GM19240 (cell line): ENCODE results near the gene SEC22A.

Experiments
- DNase-seq: peaks from one replicate; pipeline ENCODE4 v3.0.0; 2011; ENCODE audit warnings: low spot score; ENCODE audit not compliant: insufficient read length

SEC22A gene

DNA sequence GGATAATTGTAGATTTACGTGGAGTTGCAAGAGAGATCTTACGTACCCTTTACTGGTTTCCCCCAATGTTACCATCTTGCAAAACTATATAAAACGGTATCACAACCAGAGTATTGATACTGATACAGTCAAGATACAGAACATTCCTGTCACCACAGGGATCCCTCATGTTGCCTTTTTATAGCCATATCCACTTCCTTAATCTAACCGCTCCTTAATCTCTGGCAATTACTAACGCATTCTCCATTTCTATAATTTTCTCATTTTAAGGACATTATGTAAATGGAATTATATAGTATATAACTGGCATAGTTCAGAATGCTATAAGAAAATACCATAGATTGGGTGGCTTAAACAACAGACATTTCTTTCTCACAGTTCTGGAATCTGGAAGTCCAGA is 61.1 kb downstream of the SEC22A start:
- DNase-seq, result no peak

DNA sequence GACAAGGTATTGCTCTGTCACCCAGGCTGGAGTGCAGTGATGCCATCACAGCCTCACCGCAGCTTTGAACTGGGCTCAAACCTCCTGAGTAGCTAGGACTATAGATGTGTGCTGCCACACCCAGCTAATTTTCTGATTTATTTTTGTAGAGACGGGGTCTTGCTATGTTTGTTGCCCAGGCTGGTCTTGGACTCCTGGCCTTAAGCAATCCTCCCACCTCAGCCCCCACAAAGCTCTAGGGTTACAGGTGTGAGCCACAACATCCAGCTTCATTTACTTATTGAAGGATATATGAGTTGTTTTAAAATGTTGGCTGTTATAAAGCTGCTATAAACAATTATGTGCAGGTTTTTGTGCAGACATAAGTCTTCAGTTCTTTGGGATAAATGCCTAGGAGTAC is 62.2 kb downstream of the SEC22A start:
- no peak for DNase-seq

DNA sequence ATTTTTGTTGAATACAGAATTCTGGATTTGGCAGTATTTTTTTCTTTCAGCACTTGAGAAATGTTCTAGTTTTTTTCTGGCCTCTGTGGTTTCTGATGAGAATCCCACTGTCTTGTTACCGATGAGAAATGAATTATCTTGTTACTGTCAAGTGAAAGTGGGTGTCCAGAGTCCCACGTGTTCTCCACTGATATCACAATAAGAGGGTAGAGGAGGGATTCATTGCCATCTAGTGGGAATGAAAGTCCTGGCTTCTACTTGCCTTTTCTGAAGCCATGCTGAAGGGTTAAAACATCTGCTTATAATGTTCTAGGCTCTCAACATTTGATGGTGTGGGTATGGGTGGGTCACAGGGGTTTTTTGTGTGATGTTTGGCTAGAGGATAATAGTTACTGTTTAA is 66.1 kb downstream of the SEC22A start:
- DNase-seq, result no peak

DNA sequence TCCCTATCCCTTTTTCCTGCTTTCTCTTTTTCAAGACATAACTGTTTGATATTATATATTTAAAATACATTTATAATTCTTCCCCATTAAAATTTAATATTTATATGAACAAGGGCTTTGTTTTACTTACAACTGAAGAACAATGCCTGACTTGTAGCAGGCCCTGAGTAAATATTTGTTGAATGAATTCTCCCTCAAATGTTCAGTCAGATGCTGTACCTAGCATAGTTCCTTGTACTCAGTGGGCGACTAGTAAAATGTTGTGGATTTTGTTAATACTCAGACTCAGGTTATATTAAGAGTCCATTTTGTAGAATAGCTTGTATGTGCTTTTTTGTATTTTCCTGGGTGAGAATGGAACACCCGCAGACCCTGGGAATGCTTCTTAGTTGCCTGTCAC is 69.1 kb downstream of the SEC22A start:
- DNase-seq, result no peak

DNA sequence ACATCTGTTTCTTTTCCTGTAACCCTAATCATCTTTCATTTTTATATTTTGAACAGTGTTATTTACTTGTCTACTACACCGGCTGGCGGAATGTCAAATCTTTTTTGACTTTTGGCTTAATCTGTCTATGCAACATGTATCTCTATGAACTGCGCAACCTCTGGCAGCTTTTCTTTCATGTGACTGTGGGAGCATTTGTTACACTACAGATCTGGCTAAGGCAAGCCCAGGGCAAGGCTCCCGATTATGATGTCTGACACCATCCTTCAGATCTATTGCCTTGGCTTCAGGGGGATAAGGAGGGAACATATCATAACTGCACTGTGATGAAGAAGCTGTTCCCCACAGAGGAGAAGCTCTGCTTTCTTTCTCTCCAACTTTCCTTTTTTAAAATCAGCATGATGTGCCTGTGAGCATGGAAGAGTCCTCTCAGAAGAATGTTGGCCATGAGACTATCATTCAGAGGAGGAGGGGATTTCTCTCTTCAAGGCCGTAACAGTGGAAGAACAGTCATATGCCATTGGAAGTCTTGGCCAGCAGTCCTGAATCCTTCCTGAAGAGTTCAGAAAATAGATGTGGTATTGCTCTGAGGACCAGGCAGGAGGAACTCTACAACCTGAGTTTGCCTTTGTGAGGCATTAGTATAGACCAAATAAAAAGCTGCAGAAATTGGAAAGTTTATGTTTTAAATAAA is 69.9 kb downstream of the SEC22A start:
- no peak for DNase-seq

DNA sequence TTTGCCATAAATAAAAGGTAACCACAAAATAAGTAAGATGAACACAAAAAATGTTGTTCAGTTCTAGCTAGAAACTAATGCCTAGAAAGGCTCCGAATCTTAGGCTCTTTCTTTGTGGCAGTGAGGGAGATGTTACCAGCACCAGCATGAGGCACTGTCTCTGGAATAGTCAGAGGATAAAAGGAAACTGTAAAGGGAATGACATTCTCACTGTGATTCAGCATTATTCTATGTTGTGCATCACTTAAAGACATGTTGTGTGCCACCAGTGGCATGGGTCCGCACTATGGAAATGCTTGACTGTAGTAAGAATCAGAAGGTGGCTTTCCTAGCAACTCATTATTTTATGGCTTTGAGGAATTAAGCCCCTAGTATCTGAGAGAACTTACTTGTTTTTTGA is 70.8 kb downstream of the SEC22A start:
- no peak for DNase-seq

DNA sequence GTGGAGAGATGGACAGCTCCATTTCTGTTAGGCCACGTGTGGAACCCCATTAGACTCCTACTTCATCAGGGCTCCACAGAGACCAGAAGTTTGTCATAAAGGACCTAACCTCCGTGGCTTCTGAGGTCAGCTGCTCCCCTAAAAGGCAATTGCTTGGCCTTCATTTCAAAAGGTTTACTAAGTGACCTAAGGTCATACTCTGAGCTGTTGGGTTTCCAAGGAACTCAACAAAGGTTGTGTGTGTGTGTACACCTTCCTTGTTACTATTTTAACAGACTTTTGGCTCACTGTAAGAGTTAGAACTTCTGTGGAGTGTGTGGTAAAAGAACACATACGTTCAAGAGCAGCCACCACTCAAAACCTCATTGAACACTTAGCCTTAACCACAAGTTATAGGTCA is 73.9 kb downstream of the SEC22A start:
- DNase-seq, result no peak

DNA sequence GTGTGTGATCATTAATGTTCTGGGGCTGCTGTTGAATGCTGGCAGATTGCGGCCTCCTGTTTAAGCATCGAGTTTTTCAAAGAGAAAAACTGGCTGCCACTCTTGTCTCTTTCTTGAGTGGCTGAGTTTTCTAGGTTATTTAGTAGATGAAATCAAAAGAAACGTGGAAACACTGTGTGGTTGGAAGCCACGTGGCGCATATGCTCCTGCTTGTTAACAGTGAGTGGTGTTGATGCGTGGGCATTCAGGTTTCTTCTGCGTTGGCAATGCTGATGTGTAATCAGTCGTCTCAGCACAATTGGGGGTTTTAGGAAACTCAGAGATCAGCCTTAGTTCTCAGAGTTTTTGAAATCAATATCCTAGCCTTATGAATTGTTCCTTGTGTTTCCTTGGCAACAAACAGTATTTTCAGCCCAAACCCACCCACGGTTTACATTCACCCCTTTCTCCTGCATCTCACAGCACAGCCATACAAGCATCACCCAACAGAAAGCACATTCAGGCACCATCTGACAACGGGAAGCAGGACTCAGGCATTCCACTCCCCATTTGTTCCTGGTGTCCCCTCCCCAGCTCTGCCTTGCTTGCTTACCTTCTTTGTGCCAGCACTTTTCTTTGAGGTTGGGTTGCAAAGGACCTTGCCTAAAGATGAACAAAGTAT is 74.7 kb downstream of the SEC22A start:
- DNase-seq, result no peak

DNA sequence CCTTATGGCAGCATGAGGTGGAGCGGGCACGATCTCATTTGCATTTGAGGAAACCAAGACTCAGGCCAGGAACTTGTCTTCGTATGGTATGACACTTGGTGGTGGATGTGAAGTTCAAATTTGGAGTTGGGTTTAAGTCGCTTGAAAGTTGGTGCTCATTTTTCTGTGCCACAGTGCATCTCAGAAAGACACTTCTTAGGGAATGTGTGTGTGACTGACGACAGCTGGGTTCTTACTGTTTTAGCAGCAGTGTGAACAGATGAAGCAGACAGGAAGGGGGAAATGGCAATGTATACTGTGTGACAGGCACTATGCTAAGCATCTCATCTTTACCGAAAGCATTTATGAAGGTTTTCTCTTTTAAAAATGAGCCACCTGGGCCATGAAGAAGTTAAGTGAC is 75.4 kb downstream of the SEC22A start:
- no peak for DNase-seq

DNA sequence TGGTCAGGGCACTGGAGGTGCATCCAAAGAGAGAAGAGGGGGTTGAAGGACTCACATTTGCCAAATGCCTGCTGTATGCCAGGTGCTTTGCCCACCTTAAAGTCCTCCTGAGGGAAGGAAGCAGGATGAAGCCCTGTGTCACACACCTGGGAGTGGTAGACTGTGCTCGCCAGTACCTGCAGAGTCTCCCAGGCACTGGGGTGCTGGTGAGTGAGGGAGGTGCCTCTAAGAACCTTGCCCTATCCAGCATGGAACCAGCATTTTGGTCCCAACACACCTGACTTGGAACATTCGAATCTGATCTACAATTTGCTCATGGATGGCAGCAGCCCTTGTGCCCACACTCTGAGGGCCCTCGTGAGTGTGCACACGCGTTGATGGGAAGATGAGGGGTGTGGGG is 76.7 kb downstream of the SEC22A start:
- no peak for DNase-seq

DNA sequence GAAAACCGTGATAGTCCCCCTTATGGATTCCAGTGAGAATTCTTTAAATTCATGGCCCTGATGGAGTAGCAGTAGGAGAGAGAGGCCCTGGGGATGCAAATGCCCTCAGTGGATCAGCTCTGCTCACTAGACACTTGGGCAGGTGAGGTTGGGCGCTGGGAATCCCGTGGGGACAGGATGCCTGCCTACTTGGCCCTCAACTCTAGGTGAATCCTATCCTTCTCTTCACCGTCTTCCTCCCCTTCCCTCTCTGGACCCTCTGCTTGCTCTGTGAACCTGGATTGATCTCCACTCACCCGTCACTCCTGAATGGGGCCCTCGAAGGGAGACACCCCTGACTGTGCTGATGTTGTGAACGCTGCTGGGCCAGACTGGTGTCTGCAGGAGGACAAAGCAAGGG is 77.4 kb downstream of the SEC22A start:
- DNase-seq, result no peak

DNA sequence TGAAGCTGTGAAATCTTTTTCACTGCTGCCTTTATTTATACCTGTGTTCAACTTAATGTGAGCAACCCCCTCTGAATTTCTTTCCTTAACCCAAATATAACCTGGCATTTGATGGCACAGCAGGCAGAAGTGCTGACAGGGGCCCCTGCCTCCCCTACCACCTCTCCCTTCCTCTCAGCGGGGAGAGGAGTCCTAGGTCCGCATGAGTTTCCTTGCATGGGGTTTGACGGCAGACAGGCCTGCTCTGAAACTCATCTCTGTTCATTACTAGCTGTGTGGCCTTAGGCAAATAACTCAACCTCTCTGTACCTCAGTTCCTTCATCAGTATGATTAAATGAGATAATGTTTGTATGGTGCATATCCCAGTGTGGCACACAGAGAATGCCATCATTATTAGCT is 79.7 kb downstream of the SEC22A start:
- DNase-seq, result no peak

DNA sequence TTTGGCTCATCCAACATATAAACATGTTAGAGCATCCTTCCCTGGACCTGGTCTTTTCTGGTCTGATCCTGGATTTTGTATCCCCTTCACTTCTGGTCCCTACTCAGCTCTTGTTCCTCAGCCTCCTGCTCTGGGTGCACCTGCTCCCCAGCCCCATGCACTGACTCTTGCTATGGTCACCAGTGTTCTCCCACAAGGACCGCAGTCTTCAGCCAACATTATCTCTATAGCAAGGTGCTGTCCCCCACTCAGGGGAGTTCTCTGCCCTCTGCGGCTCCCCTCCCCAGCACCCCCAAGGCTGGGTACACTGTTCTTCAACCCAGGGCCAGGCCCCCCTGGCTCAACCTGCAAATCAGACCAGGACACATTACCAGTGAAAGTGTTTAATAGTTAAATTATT is 80.2 kb downstream of the SEC22A start:
- DNase-seq, result no peak

DNA sequence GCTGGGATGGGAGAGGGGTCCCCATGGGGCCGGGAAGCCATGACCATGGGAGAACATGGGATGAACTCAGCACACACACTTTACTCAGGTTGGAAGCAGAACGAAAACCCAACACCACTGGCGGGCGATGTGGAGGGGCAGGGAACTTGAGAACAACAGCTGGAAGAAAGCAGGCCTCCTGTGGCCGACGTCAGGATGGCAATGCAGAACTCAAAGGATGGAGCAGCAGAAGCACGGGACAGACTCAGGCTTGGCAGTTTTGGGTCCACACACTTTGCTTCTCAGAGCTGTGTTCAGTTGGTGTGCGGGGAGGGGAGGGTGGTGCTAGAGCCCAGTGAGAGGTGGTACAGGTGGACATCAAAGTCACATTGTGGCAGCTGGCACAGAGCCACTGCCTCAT is 80.7 kb downstream of the SEC22A start:
- no peak for DNase-seq

DNA sequence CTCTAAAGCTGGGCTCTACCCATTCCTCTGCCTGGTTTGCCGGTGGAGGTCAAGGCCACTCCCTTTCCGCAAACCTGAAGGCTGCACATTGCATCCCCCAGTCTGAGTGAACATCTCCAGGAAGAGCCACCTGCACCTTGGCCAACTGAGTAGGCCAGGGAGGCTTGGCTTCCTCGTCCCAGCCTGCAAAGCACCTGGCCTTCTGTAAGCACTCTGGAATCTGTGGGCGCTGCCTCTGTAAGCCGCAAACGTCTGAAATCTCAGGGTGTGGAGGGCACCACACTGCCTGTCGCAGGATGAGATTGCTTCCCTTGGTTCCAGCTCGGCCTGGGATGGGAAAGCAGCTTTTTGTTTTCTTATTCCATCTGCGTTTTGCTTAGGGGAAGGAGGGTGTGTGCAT is 81.3 kb downstream of the SEC22A start:
- DNase-seq, result no peak

DNA sequence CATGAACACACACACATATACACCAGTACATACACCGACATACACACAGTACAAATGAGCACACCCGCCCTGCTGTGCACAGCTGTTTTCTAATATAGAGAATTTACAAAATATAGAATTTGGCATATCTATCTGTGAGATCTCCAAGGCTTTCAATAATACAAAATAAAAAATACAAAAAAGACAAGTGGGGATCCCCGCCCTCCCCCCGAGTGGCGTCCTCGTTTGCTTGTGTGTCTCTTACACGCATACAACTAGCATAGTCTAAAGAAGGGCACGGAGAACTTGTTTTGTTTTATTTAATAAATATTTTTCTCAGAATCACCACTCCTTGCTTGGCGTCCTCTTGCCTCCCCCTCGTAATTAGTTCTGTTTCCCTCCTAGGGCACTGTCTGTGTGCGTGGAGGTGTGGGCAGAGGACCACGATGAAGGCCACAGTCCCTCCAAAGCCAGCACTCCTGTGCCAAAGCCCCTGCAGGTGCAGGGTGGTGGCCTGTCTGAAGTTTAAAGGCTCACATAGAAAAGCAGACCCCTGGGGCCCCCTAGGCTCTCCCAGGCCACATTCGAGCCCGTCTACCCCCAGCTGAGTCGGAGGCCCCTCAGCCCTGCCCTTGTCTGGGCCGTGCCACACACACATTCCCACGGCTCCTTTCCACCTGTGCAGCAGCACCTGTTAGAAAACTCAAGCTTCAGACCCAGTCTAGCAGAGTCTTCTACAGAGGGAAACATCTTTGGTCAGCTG is 82.1 kb downstream of the SEC22A start:
- DNase-seq, result no peak

DNA sequence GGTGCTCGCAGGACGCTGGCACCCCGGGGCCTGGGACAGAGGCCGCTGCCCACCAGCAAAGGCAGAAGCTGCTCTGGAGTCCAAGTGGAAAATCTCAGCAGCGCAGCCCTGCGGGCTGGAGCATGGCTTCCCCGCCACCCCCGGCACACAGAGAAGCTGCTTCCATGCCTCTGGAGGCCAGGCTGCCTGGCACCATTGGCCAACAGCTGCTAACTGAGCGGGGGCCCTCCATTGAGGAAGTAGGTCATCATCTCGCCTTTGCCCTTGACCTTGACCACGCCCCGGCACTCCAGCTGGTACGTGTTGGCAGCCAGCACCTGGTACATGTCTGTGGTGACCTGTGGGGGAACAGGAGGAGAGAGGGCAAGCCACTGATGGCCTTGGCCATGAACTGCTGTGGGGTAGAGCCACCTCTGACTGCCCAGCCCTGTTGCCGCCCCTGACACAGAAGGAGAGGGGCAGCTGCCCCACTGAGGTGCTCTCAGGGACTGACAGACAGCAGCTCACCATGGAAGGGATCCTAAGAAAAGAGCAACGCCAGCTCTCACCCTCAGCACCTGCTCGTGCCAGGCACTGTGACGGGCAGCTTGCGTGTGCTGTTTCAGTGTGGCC is 82.8 kb downstream of the SEC22A start:
- DNase-seq, result no peak

DNA sequence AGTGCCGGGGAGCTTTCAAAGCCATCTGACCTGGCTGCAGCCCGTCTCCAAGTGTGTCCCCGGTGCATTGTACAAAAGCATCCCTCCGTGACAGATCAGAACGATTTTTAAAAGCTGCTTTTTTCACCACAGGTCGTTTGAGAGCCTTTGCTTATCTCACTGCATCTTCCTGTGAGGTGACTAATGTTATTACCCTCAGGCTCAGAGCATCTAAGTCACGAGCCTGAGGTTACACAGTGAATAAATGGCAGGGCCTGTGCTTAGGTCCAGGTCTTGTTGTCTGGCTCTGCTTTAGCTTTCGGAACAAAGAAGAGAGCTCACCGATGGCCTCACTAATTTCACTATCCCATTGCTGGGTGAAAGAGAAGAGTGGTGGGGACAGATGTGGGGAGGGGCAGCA is 83.3 kb downstream of the SEC22A start:
- DNase-seq, result no peak

DNA sequence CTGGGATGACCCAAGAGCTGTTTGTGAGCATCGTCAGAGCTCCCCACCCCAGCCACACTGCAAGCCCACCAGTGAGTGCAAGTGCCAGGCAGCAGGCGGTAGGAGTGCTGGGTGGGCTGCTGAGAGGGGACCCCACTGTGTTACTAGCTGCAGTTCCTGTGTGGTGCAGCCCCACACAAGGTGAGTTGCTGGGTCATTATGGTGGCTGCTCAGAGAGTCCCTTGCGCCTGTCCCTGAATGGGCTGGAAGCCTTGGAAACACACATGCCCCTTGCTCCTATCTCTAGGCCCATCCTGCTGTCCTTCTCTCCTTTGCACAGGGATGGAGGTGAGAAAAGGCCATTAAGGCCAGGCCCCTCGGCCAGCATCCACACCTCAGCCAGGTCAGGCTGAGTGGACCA is 83.7 kb downstream of the SEC22A start:
- DNase-seq, result no peak

DNA sequence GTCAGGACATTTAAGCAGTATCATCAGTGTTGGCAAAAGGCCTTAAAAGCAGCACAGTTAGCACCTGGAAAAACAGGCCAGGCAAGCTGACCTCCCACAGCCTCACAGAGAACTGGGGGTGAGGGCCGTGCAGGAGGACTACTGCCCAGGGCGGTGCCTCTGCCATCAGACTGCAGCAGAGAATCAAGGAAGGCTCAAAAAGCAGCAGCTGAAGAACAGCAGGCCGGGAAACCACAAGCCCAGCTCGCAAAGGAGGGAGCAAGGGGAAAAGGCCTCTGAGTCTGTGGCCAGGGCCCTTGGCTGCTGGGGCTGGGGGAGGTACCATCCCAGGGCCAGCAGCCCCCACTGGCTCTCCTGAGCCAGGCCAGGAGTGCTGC is 84.2 kb downstream of the SEC22A start:
- no peak for DNase-seq

DNA sequence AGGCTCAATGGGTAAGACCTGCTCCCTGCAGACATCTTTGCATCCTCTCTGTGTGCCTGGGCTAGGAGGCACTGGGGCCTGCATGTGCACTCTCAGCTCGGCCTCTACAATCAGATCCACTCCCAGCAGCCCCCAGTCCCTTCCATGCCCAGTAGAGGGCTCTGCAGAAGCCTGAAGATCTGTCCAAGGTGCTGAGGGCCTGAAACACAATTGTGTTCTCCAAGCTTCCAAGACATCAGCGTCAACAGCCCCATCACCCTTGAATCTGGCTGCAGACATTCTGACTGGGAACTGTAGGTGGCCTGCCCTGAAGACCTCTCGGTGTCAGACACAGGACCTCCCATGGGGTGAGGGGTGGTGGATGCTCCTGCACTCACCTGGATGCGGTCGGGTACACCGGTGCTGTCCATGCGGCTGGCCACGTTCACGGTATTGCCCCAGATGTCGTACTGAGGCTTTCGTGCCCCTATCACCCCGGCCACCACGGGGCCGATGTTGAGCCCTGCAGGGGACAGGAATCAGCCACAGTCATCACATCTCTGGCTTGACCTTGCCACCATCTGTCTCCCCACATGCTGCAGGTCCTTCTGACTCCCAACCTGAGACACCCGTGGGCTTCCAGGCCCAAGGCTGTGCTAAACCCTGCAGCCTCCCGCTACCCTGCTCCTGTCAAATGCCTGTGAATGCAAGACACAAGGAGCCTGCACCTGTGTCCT is 84.7 kb downstream of the SEC22A start:
- DNase-seq, result peak; percentile 64
